ENCODE results near the gene ARF5. TPM values are rescaled to one million over a fixed set of nuclear protein-coding genes. Genes with fewer than 3 reads are reported as not detected.

The ARF5 gene
- polyA plus RNA-seq, 3 donors: 175 to 195 (median 193) TPM

DNA sequence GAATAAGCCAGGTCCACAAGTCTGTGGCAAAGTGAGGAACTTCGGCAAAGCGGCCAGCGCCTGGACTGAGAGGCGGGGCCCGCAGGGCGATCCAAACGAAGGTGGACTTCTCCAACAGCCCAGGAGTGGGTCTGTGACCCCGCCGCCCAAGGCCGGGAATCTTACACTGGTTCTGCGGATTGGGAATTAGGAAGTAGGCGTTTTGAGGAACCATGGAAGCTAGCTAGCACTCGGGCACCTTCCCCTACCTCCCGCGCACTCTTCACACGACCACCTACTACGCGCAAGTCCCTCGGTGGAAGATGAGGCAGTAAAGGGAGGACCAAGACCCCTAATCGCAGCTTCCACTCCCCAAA is 570 bp upstream of the ARF5 start:
- DNase-seq (ENCODE audit: low read depth in 3 of 3, low spot score in 2 of 3): no peak

DNA sequence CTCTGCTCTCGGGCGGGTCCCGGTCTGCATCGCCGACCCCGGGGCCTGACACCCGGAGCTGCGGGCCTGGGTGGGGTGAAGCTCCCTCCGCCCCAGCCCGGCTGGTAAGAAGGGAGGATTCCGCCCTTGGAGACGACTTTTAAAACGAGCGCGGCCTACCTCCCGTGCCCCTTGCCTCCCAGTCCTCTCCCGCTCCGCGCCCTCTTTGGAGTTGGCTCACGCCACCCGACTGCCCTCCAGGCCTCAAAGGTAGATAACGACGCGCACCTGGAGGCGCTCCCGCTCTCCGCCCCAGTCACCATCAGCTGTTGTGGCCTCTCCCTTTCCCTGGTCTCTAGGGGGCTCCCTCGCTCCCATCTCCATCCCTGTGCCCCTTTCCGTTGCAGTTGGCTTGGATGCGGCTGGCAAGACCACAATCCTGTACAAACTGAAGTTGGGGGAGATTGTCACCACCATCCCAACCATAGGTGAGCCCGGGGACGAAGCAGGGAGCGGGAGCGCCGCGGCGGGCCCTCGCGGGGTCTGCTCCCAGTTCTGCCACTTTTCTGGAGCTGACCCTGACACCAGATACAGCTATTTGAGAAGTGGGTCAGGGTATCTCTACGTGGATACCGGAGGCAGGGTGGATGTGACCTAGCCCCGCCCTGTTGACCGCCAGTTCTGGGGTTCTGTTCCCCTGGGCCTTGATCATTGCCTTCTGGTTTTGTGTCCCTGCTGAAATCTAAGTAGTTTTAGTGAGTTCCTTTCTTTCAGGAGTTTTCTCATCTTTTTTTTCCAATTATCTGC is 679 bp downstream of the ARF5 start:
- peak; percentile 36 to 44 (median 38) for DNase-seq (ENCODE audit: low read depth in 3 of 3, low spot score in 2 of 3)

DNA sequence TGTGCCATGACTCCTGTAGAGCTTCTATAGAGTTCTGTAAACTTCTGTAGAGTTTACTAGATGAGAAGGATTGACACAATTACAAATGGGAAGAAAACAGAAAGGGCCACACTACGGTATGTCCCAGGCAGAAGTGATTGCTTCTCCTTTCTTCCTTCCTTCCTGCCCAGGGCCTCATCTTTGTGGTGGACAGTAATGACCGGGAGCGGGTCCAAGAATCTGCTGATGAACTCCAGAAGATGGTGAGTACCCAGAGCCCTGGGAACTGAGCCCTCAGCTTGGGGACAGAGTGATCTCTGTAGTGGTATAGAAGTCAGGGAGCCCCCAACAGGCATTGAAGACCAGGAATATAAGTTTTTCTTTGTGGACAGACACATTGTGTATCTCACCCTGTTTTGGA is 1.7 kb downstream of the ARF5 start:
- DNase-seq (ENCODE audit: low read depth in 3 of 3, low spot score in 2 of 3): no peak

DNA sequence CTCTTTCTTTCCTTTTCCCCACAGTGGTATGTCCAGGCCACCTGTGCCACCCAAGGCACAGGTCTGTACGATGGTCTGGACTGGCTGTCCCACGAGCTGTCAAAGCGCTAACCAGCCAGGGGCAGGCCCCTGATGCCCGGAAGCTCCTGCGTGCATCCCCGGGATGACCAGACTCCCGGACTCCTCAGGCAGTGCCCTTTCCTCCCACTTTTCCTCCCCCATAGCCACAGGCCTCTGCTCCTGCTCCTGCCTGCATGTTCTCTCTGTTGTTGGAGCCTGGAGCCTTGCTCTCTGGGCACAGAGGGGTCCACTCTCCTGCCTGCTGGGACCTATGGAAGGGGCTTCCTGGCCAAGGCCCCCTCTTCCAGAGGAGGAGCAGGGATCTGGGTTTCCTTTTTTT is 3.0 kb downstream of the ARF5 start:
- no peak for DNase-seq (ENCODE audit: low read depth in 3 of 3, low spot score in 2 of 3)

DNA sequence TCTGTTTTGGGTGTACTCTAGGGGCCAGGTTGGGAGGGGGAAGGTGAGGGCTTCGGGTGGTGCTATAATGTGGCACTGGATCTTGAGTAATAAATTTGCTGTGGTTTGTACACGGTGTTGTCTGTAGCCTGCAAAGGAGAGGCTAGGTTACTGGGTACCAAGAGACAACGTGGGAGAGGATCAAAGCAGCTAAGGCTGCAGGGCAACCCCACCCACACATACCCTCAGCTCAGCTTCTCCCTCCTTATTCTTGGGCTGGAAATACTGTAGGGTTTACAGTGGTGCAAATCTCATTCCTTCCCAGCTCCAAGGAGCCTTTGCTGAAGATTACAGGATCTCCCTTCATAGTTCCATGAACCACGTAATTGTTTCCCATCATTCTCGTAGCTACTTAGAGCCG is 3.4 kb downstream of the ARF5 start:
- DNase-seq (ENCODE audit: low read depth in 3 of 3, low spot score in 2 of 3): no peak

DNA sequence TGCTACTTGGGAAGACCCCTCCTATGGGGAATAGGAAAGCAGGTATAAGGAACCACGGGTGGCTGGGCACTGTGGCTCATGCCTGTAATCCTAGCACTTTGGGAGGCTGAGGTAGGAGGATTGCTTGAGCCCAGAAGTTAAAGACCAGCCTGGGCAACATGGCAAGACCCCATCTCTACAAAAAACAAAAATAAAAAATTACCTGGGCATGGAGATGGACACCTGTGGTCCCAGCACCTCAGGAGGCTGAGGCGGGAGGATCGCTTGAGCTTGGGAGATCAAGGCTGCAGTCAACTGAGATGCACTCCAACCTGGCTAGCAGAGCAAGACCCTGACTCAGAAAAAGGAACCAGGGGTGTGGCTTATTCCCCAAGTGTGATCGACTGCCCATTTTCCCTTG is 4.3 kb downstream of the ARF5 start:
- DNase-seq (ENCODE audit: low read depth in 3 of 3, low spot score in 2 of 3): no peak

DNA sequence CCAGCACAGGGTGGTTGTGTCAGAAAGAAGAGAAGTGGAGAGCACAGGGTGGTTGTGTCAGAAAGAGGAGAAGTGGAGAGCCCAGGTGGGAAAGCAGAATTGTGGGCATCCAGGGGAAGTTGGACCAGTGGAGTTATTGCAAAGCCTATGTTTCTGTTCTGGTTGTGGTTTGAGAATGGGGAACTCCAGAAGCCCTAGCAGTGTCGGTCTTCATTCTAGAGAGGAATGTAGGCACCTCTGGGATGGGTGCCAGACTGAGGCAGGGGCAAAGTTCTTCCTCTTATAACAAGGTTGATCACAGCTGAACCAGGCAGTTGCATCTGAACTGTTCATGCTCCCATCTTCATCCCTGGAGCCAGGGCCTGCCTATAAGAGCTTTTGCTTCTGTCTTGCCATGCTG is 6.3 kb downstream of the ARF5 start:
- no peak for DNase-seq (ENCODE audit: low read depth in 3 of 3, low spot score in 2 of 3)

DNA sequence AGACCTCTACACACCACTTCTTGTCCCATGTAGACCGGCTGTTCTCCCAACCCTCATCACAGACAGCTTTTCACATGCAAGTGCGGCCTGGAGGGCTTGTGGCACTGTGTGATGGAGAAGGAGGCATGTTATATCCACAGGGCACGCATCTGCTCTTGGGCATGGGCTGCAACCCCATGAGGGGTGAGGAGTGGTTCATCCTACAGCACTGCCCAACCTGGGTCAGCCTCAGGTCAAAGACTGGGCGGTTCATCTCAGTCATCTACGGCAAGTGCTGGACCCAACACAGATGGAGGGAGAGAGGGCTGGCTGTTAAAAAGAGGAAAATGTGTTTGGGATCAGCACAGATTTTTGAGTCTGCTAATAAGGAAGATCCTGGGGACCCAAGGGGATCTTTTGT is 7.5 kb downstream of the ARF5 start:
- no peak for DNase-seq (ENCODE audit: low read depth in 3 of 3, low spot score in 2 of 3)

DNA sequence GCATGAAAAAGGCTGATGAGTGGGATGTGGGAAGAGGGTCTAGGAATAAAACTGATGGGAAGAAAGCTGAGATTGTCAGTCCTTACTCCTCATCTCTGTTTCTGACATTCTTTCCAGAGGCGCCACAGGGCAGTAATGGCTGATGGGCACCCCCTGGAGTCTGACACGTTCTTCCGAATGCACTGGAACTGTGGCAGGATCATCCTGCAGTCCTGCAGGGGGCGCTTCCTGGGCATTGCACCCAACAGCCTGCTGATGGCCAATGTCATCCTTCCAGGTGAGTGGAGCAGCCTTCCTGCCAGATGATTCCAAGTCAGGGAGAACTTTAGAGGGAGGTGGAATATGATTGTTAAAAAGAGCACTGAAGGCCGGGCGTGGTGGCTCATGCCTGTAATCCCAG is 10.1 kb downstream of the ARF5 start:
- DNase-seq (ENCODE audit: low read depth in 3 of 3, low spot score in 2 of 3): no peak

DNA sequence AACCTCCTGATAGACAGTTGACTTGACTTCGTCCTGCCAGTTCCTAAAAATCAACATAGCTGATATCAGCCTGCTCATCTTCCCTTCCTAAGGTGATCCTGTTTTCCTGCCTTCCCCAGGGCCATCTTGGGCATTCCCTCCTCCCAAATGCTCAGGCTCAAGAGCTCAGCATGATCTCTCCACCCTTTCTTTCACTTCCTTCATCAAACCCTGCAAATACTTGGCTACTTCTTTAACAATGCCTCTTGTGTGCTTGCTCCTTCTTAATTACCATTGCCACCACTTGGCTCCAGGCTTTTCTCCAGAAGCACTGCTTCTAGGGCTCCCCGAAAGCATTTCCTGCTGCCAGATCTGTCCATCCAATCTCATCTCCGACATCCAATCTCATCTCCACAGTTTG is 12.7 kb downstream of the ARF5 start:
- no peak for DNase-seq (ENCODE audit: low read depth in 3 of 3, low spot score in 2 of 3)

DNA sequence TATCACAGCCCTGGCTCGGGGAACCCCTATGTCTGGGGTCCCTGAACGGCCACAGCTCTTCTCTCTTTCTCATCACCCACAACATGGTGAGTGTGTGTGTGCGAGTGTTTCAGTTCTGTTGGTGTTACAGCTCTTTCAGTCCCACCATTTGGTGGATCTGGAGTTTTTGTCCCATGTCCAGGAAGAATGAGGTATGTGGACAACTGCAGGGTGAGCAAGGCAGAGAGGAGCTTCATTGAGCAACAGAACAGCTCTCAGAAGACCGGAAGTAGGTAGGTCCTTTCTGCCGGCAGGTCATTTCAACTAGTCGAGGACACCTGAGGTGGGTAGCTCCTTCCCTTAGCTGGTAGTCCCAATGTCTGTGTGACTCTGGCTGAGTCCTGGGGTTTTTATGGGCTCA is 20.2 kb downstream of the ARF5 start:
- no peak for DNase-seq (ENCODE audit: low read depth in 3 of 3, low spot score in 2 of 3)

DNA sequence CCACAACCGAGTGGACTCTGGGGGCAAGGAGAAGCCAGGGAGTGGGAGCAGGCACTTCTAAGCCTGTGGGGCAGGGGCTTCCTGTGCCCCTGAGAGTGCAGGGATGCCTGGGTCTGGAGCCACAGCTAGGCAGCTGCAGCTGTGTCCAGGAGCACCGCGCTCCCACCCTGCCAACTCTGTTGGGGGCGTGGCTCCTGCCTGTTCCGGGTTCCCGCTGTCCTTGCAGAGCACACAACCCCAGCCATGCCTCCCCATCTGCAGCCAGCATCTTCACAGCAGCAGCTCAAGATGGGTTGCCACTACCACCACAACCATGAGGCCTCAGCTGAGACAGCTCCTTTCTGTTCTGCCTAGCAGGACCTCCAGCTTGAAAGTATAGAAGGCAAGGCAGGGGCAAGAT is 21.1 kb downstream of the ARF5 start:
- DNase-seq (ENCODE audit: low read depth in 3 of 3, low spot score in 2 of 3): no peak

DNA sequence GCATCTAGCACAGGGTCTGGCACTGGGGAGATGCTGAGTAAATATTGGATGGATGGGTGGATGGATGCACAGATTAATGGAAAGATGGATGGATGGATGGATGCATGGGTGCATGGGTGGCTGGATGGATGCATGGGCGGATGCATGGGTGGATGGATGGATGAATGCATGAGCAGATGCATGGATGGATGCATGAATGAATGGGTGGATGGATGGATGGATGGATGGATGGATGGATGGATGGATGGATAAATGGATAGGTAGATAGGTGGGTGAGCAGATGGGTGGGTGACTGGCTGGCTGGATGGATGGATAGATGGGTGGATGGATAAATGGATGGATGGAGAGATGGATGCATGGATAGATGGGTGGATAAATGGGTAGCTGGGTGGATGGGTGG is 24.1 kb downstream of the ARF5 start:
- DNase-seq (ENCODE audit: low read depth in 3 of 3, low spot score in 2 of 3): no peak

DNA sequence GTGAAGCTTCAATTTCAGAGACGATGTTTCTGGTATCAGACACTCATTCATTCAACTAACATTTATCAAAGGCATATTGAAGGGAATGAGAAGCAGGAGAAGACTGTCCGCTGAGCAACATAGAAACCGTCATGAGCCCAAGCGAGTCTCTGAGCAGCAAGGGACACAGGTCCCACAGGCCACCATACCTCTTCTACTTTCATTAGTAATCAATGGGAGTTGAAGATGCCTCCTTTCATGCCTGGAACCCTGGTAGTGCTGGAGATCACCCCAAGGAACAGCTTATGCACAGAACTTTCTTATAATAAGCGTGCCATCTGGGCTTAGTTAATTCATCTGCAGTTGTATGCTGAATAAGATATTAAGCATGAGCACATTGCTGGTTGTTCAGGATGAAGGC is 28.5 kb downstream of the ARF5 start:
- DNase-seq (ENCODE audit: low read depth in 3 of 3, low spot score in 2 of 3): no peak

DNA sequence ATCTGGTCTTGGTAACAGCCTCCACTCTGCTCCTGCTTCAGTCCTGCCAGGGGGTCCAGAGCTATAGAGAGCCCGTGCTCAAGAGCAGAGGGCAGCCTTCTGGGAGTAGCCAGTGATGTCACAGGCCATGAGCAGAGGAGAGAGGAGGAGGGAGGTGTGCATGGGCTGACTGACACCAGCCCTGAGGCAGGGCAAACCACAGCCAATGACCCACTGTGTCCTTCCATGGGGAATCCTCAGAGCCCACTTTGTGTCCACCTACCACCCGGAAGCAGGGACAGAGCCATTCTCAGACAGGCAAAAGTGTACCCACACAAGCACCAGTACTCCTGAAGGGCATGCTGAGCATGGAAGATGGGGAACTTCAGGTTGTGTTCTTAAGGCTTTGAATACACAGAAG is 29.8 kb downstream of the ARF5 start, which contains the start of gene PAX4:
Gene PAX4, minus strand, starts transcription at position 101 of the 400 bp plus-strand sequence. CDS start 2,214 bp downstream, outside the sequence.
- DNase-seq (ENCODE audit: low read depth in 3 of 3, low spot score in 2 of 3): no peak

DNA sequence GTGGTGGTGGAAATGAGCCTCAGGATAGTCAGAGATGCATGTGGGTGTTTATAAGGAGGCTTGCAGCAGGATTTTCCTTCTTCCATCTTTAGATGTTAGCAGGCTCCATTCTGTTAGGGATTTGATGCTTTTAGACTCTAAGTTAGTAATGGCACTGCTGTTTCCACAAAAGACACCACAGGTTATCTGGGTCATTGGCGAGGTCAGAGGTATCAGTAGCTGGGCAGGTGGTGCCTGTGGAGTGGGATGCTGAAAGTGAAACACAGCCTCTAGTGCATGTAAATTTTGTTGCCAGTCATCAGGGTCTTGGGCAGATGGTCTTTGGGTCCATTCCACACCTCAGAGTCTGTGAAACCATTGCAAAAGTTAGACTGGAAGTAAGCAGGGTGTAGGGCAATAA is 30.6 kb downstream of the ARF5 start:
- no peak for DNase-seq (ENCODE audit: low read depth in 3 of 3, low spot score in 2 of 3)

DNA sequence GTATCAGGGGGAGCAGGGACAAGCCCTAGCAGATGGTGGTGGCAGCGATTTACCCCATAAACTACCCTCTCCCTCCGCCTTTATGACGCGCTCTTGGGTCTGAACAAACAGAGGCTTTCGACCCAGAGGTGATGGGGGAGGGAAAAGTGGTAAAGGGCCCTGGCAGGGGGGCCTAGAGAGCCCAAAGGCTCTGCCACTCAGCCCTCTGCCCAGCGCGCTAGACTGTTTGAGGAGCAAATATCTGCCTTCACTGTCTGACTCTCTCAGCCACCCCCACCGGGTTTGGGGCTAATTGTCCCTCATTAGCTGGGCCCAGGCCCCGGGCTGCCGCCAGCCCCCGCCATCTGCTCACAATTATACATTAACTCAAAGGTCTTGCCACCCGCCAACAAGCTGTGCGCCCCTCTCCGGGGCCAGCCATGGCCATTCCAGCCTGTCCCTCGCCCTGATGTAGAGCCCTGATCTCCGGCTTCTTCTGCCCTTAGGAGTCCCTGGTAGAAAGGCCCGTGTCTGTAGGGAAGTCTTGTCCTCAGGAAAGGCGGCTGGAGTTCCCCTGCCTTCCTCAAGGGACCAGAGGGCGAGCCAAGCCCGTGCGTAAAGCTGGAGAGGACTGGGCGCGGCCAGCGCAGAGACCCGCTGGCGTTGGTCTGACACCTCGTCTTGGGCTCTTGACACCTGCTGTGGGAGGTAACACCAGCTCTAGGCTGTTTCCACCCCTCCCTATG is 31.6 kb downstream of the ARF5 start:
- DNase-seq (ENCODE audit: low read depth in 3 of 3, low spot score in 2 of 3): peak in 1 of 3 donors; percentile 2

DNA sequence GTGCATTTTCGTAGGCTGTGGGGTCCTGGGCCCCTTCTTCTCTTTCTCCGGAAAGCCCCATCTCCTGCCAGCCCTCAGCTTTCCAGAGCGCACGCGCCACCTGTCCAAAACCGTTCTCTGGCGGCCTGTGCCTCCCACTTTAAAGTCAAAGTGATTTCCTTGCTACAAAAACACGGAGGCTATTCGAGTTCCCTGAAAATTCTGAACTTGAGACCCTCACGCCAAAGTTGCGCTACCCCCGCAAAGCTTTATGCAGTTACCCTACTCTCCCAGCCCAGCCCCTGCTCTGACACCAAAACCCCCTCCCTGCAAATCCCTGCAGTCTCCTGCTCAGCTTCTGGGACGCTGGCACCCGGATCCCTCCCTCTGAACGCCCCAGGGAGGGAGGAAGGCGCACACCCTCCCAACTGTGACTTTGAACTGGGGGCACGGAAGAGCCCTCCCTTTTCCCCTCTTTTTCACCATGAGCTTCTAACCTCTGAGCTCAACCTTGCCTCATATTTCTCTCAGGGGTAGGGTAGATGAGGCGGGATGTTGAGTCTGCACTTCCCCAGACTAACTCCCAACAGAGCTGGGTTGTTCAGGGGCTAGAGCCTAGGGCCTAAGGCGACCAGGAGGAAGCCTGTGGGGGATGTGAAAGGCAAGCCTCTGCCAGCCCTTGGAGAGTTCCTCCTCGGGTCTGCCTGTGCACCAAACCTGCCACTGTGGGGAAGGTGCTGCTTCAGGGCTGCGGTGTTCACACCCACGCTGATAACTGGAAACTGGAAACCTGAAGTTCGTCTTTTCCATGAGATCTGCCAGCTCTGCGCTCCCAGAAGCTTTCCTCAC is 32.4 kb downstream of the ARF5 start:
- DNase-seq (ENCODE audit: low read depth in 3 of 3, low spot score in 2 of 3): peak in 1 of 3 donors; percentile 9

DNA sequence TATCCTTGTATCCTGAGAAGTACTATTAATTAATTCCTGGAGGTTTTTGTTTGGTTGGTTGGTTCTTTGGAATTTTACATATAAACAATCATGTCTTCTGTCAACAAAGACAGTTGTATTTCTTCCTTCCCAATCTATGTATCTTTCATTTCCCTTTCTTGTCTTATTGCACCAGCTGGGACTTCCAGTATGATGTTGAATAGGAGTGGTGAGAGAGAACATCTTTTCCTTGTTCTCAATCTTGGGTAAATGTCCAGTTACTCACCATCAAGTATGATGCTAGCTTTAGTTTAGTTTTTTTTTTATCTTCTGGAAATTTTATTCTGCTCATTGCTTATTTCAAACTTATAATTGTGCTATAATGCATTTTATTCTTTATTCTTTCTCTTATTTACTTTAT is 37.1 kb downstream of the ARF5 start:
- no peak for DNase-seq (ENCODE audit: low read depth in 3 of 3, low spot score in 2 of 3)

DNA sequence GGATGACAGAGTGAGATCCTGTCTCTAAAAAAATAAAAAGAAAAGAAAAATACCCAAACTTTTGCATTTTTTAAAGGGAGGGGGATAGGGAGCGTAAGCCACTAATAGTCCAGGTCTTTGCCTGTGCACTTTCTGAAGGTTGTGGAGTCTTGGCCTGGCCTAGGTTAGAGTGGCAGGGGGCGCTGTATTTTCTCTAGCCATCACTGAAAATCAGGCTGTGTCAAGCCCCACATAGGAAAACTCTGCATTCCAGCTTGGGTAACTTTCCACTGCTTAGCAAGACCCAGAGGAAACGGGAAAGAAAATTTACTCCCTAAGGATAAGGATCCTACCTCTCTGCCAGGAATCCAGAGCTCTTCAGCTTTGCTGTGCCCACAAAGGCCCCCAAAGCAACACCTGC is 40.2 kb downstream of the ARF5 start:
- DNase-seq (ENCODE audit: low read depth in 3 of 3, low spot score in 2 of 3): no peak

DNA sequence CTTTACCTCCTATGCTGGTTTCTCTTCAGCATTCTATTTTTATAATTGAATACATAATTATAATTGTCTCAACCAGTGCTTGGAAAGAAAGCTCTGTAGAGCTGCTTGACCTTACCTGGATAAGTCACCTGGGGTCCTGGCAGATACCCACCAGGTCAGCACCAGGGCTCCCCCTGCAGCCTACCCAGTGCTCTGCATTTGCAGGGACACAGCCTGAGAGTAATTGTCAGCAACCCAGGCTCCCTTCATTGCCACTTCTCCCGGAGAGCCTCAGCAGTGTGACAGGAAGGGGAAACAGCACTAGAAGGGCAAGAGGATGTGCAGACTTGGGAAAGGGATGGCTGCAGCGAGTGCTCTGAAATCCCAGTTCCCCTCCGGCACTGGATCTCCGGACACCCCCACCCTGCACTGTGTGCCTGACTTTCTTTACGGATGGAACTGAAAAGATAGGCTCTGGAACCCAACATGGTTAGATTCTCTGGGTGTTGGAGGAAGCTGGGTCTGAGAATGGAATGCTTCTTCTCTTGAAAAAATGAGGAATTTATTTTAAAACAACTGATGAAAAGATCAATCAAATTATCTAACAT is 41.1 kb downstream of the ARF5 start:
- no peak for DNase-seq (ENCODE audit: low read depth in 3 of 3, low spot score in 2 of 3)

Data from right renal cortex interstitium (tissue), 3 donors.